Measurements from ENCODE around the gene OR6B3. TPM values are rescaled to one million over a fixed set of nuclear protein-coding genes. Genes with fewer than 3 reads are reported as not detected.

The OR6B3 gene
- total RNA-seq, 2 donors from 2014 or later, result not detected

DNA sequence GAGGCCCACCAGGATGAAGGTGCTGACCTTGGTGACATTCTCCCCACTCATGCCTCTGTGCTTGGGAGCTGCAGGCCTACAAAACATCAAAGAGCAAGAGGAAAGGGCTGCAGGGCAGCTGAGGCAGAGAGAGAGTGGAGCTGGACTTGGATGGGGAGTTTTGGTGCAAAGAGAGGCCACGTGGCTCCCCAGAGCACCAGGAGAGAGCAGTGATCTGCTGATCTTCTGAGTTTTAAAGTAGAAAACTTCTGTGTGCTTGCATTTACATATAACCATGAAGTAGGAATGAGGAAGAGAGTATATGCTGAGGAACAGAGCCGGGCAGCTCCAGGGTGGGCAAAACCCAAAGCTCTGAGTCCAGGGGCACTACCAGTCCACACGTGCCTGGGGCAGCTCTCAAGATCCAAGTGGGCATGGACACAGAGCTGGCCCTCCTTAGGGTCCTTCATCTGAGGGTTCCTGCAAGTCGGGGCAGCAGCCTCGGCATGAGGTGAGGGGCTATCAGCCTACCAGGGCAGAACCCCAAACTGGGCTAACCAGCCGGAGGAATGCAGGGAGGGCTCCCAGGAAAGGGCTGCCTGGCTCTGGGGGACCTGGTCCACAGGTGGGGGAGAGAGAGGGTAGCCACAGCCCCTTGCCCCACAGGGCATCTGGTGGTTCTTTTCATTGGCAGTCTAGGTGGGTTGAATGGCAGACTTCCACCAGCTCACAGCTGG lies 22.8 kb downstream of the OR6B3 start, which contains the start of gene OR6B2:
OR6B2 (minus strand) TSS at position 51 of the 716 bp plus-strand sequence; CDS start at position 51, 0 bp downstream.
- Mint-ChIP-seq H3K9me3 (no peaks in the 10 kb centered on the region), H3K27ac (no peak within 1 kb of the TSS), H3K27me3 (peaks cover 16% of the 10 kb centered on the region), H3K4me3 (no peak within 1 kb of the TSS), H3K4me1 (no peaks in the 10 kb centered on the region), H3K36me3 (ENCODE audit: low read depth) (no peaks in the 10 kb centered on the region)
- ATAC-seq (replicated peaks), result no peak

DNA sequence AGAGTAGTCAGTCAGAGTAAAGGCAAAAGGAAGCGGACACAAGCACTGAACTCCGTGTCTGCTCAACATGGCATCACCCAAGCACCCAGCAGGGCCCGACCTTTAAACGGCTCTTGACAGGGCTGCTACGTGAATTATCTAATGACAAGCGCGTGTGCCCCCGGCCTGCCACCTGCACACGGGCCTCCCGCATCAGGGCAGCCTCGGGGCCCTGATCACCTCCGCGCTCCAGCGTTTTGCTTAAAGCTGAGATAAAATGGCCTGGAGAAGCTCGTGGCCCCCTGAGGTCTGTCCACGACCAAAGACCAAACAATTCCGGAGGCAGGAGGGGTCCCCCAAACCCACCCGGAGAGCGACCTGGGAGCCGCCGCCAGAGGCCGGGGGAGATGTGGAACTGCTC lies 28.6 kb downstream of the OR6B3 start:
- ATAC-seq (replicated peaks), result peak; percentile 22
- H3K9me3 Mint-ChIP-seq, result no peaks in the 10 kb centered on the region
- H3K4me3 Mint-ChIP-seq, result peak overlapping the region; percentile 97
- H3K36me3 Mint-ChIP-seq (ENCODE audit: low read depth), result peaks cover 28% of the 10 kb centered on the region
- peaks cover 5% of the 10 kb centered on the region for H3K27me3 Mint-ChIP-seq
- H3K27ac Mint-ChIP-seq, result peak overlapping the region; percentile 97
- H3K4me1 Mint-ChIP-seq, result peaks cover 19% of the 10 kb centered on the region

DNA sequence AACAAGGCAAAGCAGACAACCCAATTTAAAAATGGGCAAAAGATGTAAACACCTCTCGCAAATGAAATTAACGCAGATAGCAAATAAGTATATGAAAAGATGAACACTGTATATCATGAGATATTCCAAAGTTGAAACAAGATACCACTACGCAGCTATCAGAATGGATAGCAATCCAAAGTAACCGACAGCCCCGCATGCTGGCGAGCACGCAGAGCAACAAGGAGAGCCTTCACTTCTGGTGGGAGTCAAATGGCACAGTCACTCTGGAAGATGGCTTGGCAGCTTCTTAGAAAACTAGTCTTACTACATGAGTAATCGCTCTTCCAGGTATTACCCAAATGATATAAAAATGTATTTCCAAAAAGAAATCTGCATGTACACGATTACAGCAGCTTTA lies 29.5 kb downstream of the OR6B3 start:
- H3K9me3 Mint-ChIP-seq, result no peaks in the 10 kb centered on the region
- no peaks in the 10 kb centered on the region for H3K27me3 Mint-ChIP-seq
- H3K4me1 Mint-ChIP-seq, result peaks cover 19% of the 10 kb centered on the region
- ATAC-seq (replicated peaks), result no peak
- peaks cover 35% of the 10 kb centered on the region for H3K36me3 Mint-ChIP-seq (ENCODE audit: low read depth)
- H3K27ac Mint-ChIP-seq, result peak overlapping the region; percentile 97
- peak overlapping the region; percentile 97 for H3K4me3 Mint-ChIP-seq

DNA sequence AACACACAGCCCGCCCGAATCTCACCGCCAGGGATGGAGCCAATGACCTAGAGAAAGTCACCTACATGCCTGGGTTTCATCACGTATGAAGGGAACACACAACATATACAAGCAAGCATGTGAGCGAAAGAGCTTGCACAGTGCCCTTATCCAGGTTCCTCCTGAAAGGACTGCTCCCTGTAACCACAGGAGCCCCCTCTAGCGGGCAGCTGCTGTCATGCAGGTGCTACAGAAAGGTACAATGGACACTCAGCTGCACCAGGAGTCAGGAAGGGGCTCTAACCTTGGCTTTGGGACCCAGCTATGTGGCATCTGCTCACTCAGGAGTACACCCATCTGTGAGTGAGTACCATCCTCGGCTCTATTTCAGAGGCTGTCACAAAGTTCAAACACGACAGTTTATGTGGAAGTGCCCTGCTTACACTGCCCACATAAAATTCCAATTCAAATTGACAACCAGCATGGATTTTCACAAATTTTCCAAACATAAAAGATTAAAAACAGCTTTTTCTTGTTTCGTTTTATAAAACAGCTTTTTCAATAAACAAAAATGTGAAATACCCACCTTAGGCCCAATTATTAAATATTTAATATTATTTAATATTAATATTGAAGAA lies 31.7 kb downstream of the OR6B3 start:
- ATAC-seq (replicated peaks), result no peak
- H3K27me3 Mint-ChIP-seq, result no peaks in the 10 kb centered on the region
- no peak overlapping the region for H3K27ac Mint-ChIP-seq
- no peaks in the 10 kb centered on the region for H3K9me3 Mint-ChIP-seq
- H3K4me1 Mint-ChIP-seq, result peaks cover 25% of the 10 kb centered on the region
- no peak overlapping the region for H3K4me3 Mint-ChIP-seq
- peaks cover 57% of the 10 kb centered on the region for H3K36me3 Mint-ChIP-seq (ENCODE audit: low read depth)

DNA sequence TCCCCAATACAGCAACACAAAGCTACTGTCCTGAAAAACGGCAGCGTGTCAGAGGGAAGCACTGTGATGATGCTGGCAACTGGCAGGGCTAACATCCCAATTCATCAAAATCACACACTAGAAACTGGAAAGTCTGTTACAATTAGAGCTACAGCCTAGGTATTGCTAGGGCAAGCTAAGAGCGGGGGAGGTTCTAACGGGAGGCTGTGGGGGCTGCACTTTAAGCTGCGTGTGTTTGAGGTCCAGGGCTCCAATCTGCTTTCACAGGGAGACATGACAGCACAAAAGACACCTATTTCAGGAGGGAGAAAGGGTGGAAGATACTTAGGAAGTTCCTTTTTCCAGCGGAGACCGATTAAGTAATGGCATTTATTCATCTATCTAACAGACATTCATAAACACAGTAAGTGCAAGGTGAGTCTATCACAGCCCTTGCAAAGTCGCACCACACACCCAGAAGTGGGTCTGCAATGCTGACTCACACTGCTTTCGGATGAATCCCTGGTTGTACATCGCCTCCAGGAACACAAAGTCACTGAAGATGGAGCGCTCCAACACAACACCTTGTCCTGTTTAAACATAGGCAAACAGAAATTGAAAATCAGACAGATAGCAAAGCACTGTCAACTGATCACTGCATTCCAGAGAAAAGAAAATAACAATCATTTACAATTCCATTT lies 35.1 kb downstream of the OR6B3 start:
- Mint-ChIP-seq H3K27me3 (no peaks in the 10 kb centered on the region), H3K9me3 (no peaks in the 10 kb centered on the region), H3K4me3 (no peak overlapping the region), H3K36me3 (ENCODE audit: low read depth) (peaks cover 82% of the 10 kb centered on the region), H3K4me1 (peaks cover 20% of the 10 kb centered on the region), H3K27ac (no peak overlapping the region)
- ATAC-seq (replicated peaks), result no peak

DNA sequence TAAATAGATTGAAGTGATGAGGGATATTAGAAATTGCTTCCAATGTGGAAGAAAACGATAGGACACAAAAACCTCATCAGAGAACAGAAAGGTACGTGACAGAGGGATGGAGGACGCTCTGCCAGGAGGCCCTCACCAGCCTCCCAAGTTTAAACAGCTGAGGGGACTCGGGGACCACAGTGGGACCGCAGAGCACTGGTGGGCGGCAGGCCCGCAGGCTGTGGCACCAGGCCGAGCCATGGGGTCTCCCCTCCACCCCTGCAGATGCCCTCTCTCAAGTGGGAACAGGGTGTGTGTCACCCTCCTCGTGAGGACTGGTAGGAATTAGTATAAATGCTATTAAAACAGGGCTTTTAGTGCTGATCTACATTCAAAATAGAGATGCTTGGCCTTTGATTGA lies 39.0 kb downstream of the OR6B3 start:
- no peak overlapping the region for H3K27ac Mint-ChIP-seq

DNA sequence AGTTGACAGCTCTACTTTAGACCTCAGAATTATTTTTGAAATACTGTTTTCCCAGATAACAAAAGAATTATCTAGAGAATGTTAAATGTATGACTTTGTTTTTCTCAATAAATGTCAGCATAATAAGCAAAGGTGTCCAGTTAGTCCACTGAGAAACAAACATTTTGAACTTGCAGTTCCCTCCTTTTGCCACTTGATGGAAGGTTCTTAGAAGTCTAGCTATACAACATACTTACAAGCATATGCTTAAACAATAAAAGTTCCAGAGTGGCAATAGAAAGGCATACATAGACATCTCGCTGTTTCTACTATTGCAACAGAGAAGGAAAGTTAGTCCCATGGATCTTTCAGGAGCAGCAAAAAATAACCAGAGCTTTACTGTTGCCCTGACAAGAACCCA lies 40.0 kb downstream of the OR6B3 start:
- H3K36me3 Mint-ChIP-seq (ENCODE audit: low read depth), result peaks cover 98% of the 10 kb centered on the region

More for the DNA sequence above, 39.0 kb downstream of the OR6B3 start:
- peaks cover 11% of the 10 kb centered on the region for H3K4me1 Mint-ChIP-seq
- no peak for ATAC-seq (replicated peaks)
- no peaks in the 10 kb centered on the region for H3K27me3 Mint-ChIP-seq
- no peak overlapping the region for H3K4me3 Mint-ChIP-seq
- H3K36me3 Mint-ChIP-seq (ENCODE audit: low read depth), result peaks cover 98% of the 10 kb centered on the region
- H3K9me3 Mint-ChIP-seq, result no peaks in the 10 kb centered on the region

DNA sequence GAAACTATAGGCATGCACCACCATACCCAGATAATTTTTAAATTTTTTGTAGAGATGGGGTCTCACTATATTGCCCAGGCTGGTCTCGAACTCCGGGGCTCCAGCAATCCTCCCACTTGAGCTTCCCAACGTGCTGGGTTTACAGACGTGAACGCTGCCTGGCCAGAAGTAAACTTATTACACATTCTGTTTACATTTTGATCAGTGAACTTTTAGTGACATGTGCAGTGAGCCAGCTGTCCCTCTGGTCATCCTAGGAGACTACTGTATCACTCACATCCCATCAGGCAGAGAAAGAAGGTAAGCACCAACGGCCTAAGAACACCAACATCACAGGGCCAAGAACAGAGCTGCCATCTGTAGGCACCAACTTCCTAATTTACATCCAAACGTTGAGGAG lies 50.3 kb downstream of the OR6B3 start:
- H3K27ac Mint-ChIP-seq, result no peak overlapping the region
- no peaks in the 10 kb centered on the region for H3K27me3 Mint-ChIP-seq
- no peaks in the 10 kb centered on the region for H3K9me3 Mint-ChIP-seq
- peaks cover 98% of the 10 kb centered on the region for H3K36me3 Mint-ChIP-seq (ENCODE audit: low read depth)
- no peak overlapping the region for H3K4me3 Mint-ChIP-seq
- ATAC-seq (replicated peaks), result no peak
- H3K4me1 Mint-ChIP-seq, result peaks cover 5% of the 10 kb centered on the region

More for the DNA sequence above, 40.0 kb downstream of the OR6B3 start:
- no peak for ATAC-seq (replicated peaks)
- no peak overlapping the region for H3K27ac Mint-ChIP-seq
- H3K4me1 Mint-ChIP-seq, result peaks cover 11% of the 10 kb centered on the region
- H3K27me3 Mint-ChIP-seq, result no peaks in the 10 kb centered on the region
- H3K9me3 Mint-ChIP-seq, result no peaks in the 10 kb centered on the region
- H3K4me3 Mint-ChIP-seq, result no peak overlapping the region

DNA sequence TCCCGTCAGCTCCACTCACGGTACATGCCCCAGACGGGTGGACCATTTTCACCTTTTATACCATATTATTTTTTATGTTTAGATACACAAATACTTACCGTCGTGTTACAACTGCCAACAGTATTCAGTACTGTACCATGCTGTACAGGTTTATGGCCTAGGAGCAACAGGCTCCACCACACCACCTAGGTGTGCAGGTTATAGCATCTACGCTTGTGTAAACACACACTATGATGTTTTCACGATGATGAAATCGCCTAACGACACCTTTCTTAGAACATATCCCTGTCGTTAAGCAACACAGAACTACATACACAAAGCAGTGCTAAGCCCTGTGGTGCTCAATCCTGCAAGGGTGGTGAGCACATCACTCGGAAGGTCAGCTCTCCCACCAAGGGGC lies 52.6 kb downstream of the OR6B3 start:
- Mint-ChIP-seq H3K27me3 (no peaks in the 10 kb centered on the region), H3K4me3 (no peak overlapping the region), H3K36me3 (ENCODE audit: low read depth) (peaks cover 98% of the 10 kb centered on the region), H3K4me1 (peaks cover 5% of the 10 kb centered on the region), H3K9me3 (no peaks in the 10 kb centered on the region), H3K27ac (no peak overlapping the region)
- ATAC-seq (replicated peaks), result no peak

DNA sequence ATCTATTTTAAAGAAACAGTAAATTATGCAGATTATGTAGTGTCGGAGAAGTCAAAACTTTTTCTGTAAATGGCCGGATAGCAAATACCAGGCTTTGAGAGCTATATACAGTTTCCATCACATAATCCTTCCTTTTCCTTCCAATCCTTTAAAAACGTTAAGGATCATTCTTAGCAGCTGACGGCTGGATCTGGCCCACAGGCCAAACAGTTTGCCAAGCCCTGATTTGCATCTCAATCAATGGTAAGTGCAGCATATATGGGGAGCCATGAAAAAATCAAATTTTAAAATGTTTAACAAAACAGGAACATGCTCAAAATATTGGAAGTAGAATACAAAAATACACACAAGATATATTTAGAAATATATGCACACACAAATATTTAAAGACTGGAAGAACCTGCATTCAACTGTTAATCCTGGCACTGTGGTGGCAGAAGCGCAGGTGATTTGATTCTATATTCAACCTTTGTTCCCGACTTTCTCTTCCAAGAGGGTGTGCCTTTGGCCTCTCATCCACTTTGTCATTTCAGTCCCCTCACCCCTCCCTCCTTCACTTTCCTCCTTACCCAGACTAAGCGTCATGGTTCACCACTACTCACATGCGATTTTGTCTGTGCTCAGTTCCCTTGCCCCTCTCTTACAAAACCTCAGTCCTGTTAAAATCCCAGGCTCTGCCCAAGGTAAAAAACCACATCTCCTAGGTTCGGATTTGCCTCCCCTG lies 55.5 kb downstream of the OR6B3 start:
- Mint-ChIP-seq H3K27ac (no peak overlapping the region), H3K27me3 (no peaks in the 10 kb centered on the region), H3K36me3 (ENCODE audit: low read depth) (peaks cover 98% of the 10 kb centered on the region), H3K9me3 (no peaks in the 10 kb centered on the region), H3K4me3 (no peak overlapping the region), H3K4me1 (no peaks in the 10 kb centered on the region)
- no peak for ATAC-seq (replicated peaks)

Other genes starting within 250 kb of the OR6B3 start
- 100 to 1,000 TPM; 101 to 153 TPM for gene NDUFA10, start 28.2 kb downstream of the OR6B3 start, total RNA-seq
- gene OR6B2, start 23.1 kb downstream of the OR6B3 start, total RNA-seq, result not detected
- gene COPS9, start 82.8 kb upstream of the OR6B3 start, total RNA-seq, result 100 to 1,000 TPM in 1 of 2 donors, 10 to 100 TPM in 1; 57.4 to 151 TPM
- gene OTOS, start 87.1 kb upstream of the OR6B3 start, total RNA-seq, result not detected